T-helper 2 cell treated with Interferon-gamma antibody and Interleukin-4, amounts not matched to agents 5 μg/mL and 100 μg/mL, for 36 hours (primary cell): Measurements from ENCODE around the gene STAMBPL1.

ENCODE experiments used
- DNase-seq: peaks from one replicate; pipeline ENCODE4 v3.0.0; 2021; ENCODE audit warnings: low spot score
- H3K27ac Mint-ChIP-seq: one replicate; pipeline ENCODE4 v1.8.0; 2021; ENCODE audit warnings: mild to moderate bottlenecking, mixed read lengths
- H3K27me3 Mint-ChIP-seq: one replicate; pipeline ENCODE4 v1.8.0; 2021; ENCODE audit warnings: low read depth, mixed read lengths
- H3K36me3 Mint-ChIP-seq: one replicate; pipeline ENCODE4 v1.8.0; 2021; ENCODE audit warnings: low read depth, mixed read lengths
- H3K4me1 Mint-ChIP-seq: one replicate; pipeline ENCODE4 v1.8.0; 2021; ENCODE audit warnings: low read depth, mixed read lengths
- H3K4me3 Mint-ChIP-seq: one replicate; pipeline ENCODE4 v1.8.0; 2022; ENCODE audit warnings: mild to moderate bottlenecking, moderate library complexity, mixed read lengths
- H3K9me3 Mint-ChIP-seq: one replicate; pipeline ENCODE4 v1.8.0; 2021; ENCODE audit warnings: mixed read lengths

The STAMBPL1 gene

GRCh38 chr10:88946200-88946599, 66.2 kb downstream of the STAMBPL1 start:
- no peak overlapping the region for H3K4me3 Mint-ChIP-seq
- peaks cover 11% of the 10 kb centered on the region for H3K4me1 Mint-ChIP-seq
- H3K36me3 Mint-ChIP-seq: peaks cover 3% of the 10 kb centered on the region
- no peak overlapping the region for H3K27ac Mint-ChIP-seq
- H3K9me3 Mint-ChIP-seq: no peaks in the 10 kb centered on the region
- H3K27me3 Mint-ChIP-seq: no peaks in the 10 kb centered on the region
- DNase-seq: no peak

- no peak overlapping the region for H3K27ac Mint-ChIP-seq
Measured at GRCh38 chr10:88946965-88947590, 67.0 kb downstream of the STAMBPL1 start.

GRCh38 chr10:88949051-88949450, 69.0 kb downstream of the STAMBPL1 start:
- Mint-ChIP-seq H3K36me3 (no peaks in the 10 kb centered on the region), H3K4me3 (no peak overlapping the region), H3K27me3 (no peaks in the 10 kb centered on the region), H3K9me3 (no peaks in the 10 kb centered on the region), H3K27ac (no peak overlapping the region), H3K4me1 (peaks cover 13% of the 10 kb centered on the region)
- no peak for DNase-seq

More at GRCh38 chr10:88946965-88947590, 67.0 kb downstream of the STAMBPL1 start:
- Mint-ChIP-seq H3K27me3 (no peaks in the 10 kb centered on the region), H3K36me3 (peaks cover 3% of the 10 kb centered on the region), H3K9me3 (no peaks in the 10 kb centered on the region), H3K4me3 (no peak overlapping the region), H3K4me1 (peaks cover 11% of the 10 kb centered on the region)
- DNase-seq: no peak

GRCh38 chr10:88949912-88950837, 70.1 kb downstream of the STAMBPL1 start:
- Mint-ChIP-seq H3K4me1 (peaks cover 4% of the 10 kb centered on the region), H3K27ac (no peak overlapping the region), H3K9me3 (no peaks in the 10 kb centered on the region), H3K27me3 (no peaks in the 10 kb centered on the region), H3K4me3 (no peak overlapping the region), H3K36me3 (no peaks in the 10 kb centered on the region)
- no peak for DNase-seq

- no peak for DNase-seq
- Mint-ChIP-seq H3K36me3 (no peaks in the 10 kb centered on the region), H3K4me1 (peaks cover 2% of the 10 kb centered on the region), H3K4me3 (no peak within 1 kb of the TSS), H3K27me3 (no peaks in the 10 kb centered on the region), H3K9me3 (no peaks in the 10 kb centered on the region), H3K27ac (no peak within 1 kb of the TSS)
Measured at GRCh38 chr10:88952647-88953111, 72.6 kb downstream of the STAMBPL1 start, which contains the start of gene ACTA2. TSS of gene ACTA2 (minus strand) at chr10:88952773. CDS start at chr10:88948930, 3,843 bp downstream.

GRCh38 chr10:88953662-88954061, 73.6 kb downstream of the STAMBPL1 start:
- H3K4me3 Mint-ChIP-seq: no peak overlapping the region

GRCh38 chr10:88954458-88955083, 74.5 kb downstream of the STAMBPL1 start:
- H3K9me3 Mint-ChIP-seq: no peaks in the 10 kb centered on the region
- no peak overlapping the region for H3K4me3 Mint-ChIP-seq

More at GRCh38 chr10:88953662-88954061, 73.6 kb downstream of the STAMBPL1 start:
- peaks cover 2% of the 10 kb centered on the region for H3K4me1 Mint-ChIP-seq
- no peak overlapping the region for H3K27ac Mint-ChIP-seq
- H3K27me3 Mint-ChIP-seq: no peaks in the 10 kb centered on the region
- no peak for DNase-seq
- H3K36me3 Mint-ChIP-seq: no peaks in the 10 kb centered on the region
- H3K9me3 Mint-ChIP-seq: no peaks in the 10 kb centered on the region

GRCh38 chr10:88957381-88957780, 77.3 kb downstream of the STAMBPL1 start:
- no peak overlapping the region for H3K27ac Mint-ChIP-seq
- peaks cover 22% of the 10 kb centered on the region for H3K4me1 Mint-ChIP-seq
- no peak overlapping the region for H3K4me3 Mint-ChIP-seq
- no peaks in the 10 kb centered on the region for H3K27me3 Mint-ChIP-seq
- no peak for DNase-seq
- H3K36me3 Mint-ChIP-seq: no peaks in the 10 kb centered on the region
- no peaks in the 10 kb centered on the region for H3K9me3 Mint-ChIP-seq

More at GRCh38 chr10:88954458-88955083, 74.5 kb downstream of the STAMBPL1 start:
- Mint-ChIP-seq H3K4me1 (peaks cover 2% of the 10 kb centered on the region), H3K27ac (no peak overlapping the region), H3K27me3 (no peaks in the 10 kb centered on the region), H3K36me3 (no peaks in the 10 kb centered on the region)
- DNase-seq: no peak

GRCh38 chr10:88958721-88959120, 78.7 kb downstream of the STAMBPL1 start:
- peaks cover 2% of the 10 kb centered on the region for H3K27me3 Mint-ChIP-seq
- peaks cover 3% of the 10 kb centered on the region for H3K36me3 Mint-ChIP-seq
- peaks cover 23% of the 10 kb centered on the region for H3K4me1 Mint-ChIP-seq
- H3K4me3 Mint-ChIP-seq: no peak overlapping the region
- H3K9me3 Mint-ChIP-seq: no peaks in the 10 kb centered on the region
- DNase-seq: no peak
- H3K27ac Mint-ChIP-seq: no peak overlapping the region

- DNase-seq: peak; percentile 10
- H3K4me3 Mint-ChIP-seq: no peak overlapping the region
- no peak overlapping the region for H3K27ac Mint-ChIP-seq
- H3K4me1 Mint-ChIP-seq: peaks cover 25% of the 10 kb centered on the region
- H3K27me3 Mint-ChIP-seq: peaks cover 6% of the 10 kb centered on the region
- H3K9me3 Mint-ChIP-seq: no peaks in the 10 kb centered on the region
- H3K36me3 Mint-ChIP-seq: peaks cover 3% of the 10 kb centered on the region
Measured at GRCh38 chr10:88960802-88961201, 80.8 kb downstream of the STAMBPL1 start.

GRCh38 chr10:88961266-88961665, 81.2 kb downstream of the STAMBPL1 start:
- Mint-ChIP-seq H3K4me1 (peaks cover 25% of the 10 kb centered on the region), H3K27me3 (peaks cover 6% of the 10 kb centered on the region), H3K36me3 (peaks cover 3% of the 10 kb centered on the region), H3K4me3 (no peak overlapping the region), H3K27ac (no peak overlapping the region), H3K9me3 (no peaks in the 10 kb centered on the region)
- no peak for DNase-seq

GRCh38 chr10:88962336-88962735, 82.3 kb downstream of the STAMBPL1 start:
- no peaks in the 10 kb centered on the region for H3K9me3 Mint-ChIP-seq
- peaks cover 3% of the 10 kb centered on the region for H3K36me3 Mint-ChIP-seq
- H3K4me3 Mint-ChIP-seq: peak overlapping the region; percentile 76
- peaks cover 6% of the 10 kb centered on the region for H3K27me3 Mint-ChIP-seq
- peak overlapping the region; percentile 55 for H3K27ac Mint-ChIP-seq
- peaks cover 25% of the 10 kb centered on the region for H3K4me1 Mint-ChIP-seq
- no peak for DNase-seq

GRCh38 chr10:88963318-88963717, 83.3 kb downstream of the STAMBPL1 start:
- peaks cover 6% of the 10 kb centered on the region for H3K27me3 Mint-ChIP-seq
- no peak overlapping the region for H3K4me3 Mint-ChIP-seq
- H3K27ac Mint-ChIP-seq: no peak overlapping the region
- H3K4me1 Mint-ChIP-seq: peaks cover 25% of the 10 kb centered on the region
- H3K9me3 Mint-ChIP-seq: no peaks in the 10 kb centered on the region
- no peak for DNase-seq
- H3K36me3 Mint-ChIP-seq: peaks cover 3% of the 10 kb centered on the region

- no peak for DNase-seq
- Mint-ChIP-seq H3K36me3 (peaks cover 3% of the 10 kb centered on the region), H3K4me3 (no peak overlapping the region), H3K27me3 (peaks cover 6% of the 10 kb centered on the region), H3K27ac (no peak overlapping the region), H3K9me3 (no peaks in the 10 kb centered on the region), H3K4me1 (peaks cover 25% of the 10 kb centered on the region)
Measured at GRCh38 chr10:88964360-88964759, 84.3 kb downstream of the STAMBPL1 start.
